GM06990 (cell line): Measurements from ENCODE around the gene C16orf92.

ENCODE experiments used
- DNase-seq: peaks from one replicate; pipeline ENCODE4 v3.0.0-alpha.2; 2011; ENCODE audit not compliant: insufficient read length; ENCODE audit errors: extremely low read depth
- H3K27me3 ChIP-seq: replicated peaks from 2 replicates; pipeline ENCODE4 v1.6.0; 2011; ENCODE audit warnings: low read length; ENCODE audit not compliant: control insufficient read depth, insufficient read depth
- H3K36me3 ChIP-seq: 2 replicates; pipeline ENCODE4 v1.5.1; 2011; ENCODE audit warnings: low read length; ENCODE audit not compliant: control insufficient read depth, insufficient read depth
- H3K4me3 ChIP-seq: replicated peaks from 2 replicates; pipeline ENCODE4 v1.5.1; 2011; ENCODE audit warnings: low read depth, mild to moderate bottlenecking, control low read depth, low read length
- TF ChIP-seq, protein P1 (sequence below): IDR thresholded peaks from 2 replicates; pipeline ENCODE4 v1.5.1; 2011; ENCODE audit warnings: low read length, control low read depth, mild to moderate bottlenecking, inconsistent platforms; ENCODE audit not compliant: insufficient read depth, poor library complexity, severe bottlenecking

The C16orf92 gene

DNA sequence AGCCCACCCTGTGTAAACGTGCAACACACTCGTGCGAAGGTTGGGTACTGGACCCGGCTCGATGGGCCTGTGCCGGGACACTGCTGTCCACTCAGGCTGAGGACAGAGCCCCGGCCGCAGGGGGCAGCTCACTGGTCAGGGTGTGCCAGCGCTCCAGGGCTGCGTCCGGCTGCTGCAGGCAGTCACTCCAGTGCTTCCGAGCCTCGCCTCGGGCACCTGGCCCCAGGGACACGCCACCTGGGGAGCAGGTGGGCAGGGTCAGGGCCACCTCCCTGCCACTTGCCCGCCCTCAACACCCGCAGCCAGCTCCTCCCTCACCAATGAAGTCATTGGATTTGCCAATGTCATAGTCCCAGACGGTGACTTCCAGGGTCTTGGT is 16.9 kb upstream of the C16orf92 start:
- Histone ChIP-seq H3K27me3 (no peaks in the 10 kb centered on the region; the same call in 1 of the 2 replicates), H3K36me3 (peaks cover 6% of the 10 kb centered on the region), H3K4me3 (no peak overlapping the region)
- TF ChIP-seq, protein P1, sequence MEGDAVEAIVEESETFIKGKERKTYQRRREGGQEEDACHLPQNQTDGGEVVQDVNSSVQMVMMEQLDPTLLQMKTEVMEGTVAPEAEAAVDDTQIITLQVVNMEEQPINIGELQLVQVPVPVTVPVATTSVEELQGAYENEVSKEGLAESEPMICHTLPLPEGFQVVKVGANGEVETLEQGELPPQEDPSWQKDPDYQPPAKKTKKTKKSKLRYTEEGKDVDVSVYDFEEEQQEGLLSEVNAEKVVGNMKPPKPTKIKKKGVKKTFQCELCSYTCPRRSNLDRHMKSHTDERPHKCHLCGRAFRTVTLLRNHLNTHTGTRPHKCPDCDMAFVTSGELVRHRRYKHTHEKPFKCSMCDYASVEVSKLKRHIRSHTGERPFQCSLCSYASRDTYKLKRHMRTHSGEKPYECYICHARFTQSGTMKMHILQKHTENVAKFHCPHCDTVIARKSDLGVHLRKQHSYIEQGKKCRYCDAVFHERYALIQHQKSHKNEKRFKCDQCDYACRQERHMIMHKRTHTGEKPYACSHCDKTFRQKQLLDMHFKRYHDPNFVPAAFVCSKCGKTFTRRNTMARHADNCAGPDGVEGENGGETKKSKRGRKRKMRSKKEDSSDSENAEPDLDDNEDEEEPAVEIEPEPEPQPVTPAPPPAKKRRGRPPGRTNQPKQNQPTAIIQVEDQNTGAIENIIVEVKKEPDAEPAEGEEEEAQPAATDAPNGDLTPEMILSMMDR: no peak
- no peak for DNase-seq

DNA sequence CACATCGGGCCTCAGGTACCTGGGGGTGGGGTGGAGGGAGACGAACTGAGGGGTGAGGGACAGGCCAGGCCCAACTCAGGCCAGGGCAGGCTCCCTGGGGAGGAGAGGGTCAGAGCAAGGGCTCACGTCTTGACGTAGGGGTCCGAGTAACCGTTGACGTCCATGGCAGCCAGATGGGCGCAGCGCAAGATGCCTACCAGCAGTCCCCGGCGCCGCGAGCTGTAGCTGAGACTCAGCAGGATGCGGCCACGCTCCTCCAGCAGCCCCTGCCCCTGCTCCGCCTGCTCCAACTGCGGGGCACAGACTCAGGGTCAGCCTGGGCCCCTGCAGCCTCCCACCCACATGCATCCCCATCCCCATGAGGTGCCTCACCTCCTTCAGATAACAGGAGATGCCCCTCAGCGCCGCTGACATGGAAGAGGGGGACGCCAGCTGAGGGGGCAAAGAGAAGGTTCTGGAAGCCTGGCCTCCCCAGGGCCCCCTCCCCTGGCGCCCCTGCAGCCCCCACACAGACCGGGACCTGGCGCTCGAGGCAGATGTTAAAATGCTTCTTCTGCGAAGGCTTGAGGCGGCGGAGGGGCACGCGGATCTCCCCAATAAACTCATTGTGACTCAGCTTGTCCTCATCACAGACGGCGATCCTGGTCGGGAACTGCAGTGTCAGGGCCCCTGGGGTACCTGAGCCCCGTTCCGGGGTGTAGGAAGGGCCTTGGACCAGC is 16.2 kb upstream of the C16orf92 start:
- Histone ChIP-seq H3K27me3 (no peaks in the 10 kb centered on the region; the same call in 1 of the 2 replicates), H3K36me3 (peaks cover 4% of the 10 kb centered on the region), H3K4me3 (no peak overlapping the region)
- TF ChIP-seq, protein P1: no peak
- no peak for DNase-seq

DNA sequence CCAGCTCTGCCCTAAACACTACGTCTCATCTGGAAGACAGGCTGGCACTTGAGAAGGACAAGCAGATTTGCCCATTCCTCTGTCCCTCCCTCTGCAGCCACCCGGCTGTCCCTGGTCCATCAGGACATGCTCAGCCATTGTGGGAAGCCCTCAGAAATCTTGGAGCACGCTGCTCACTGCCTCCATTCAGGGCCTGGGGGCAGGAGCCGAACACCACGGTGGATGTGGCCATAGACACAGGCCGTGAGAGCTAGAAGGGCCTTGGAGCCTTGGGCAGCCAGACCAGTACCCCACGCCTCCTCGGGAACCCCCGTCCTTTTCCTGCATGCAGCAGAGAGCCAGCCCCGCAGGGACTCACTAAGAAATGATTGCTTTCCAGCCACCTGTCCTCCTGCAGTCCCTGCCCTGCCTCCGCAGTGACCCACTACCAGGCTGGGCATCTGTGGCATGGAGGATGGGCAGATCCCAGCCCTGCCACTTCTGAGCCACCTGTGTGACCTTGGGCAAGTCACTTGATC is 15.6 kb upstream of the C16orf92 start:
- H3K36me3 ChIP-seq: peaks cover 4% of the 10 kb centered on the region
- TF ChIP-seq, protein P1: no peak
- H3K27me3 ChIP-seq: no peaks in the 10 kb centered on the region; the same call in 1 of the 2 replicates

DNA sequence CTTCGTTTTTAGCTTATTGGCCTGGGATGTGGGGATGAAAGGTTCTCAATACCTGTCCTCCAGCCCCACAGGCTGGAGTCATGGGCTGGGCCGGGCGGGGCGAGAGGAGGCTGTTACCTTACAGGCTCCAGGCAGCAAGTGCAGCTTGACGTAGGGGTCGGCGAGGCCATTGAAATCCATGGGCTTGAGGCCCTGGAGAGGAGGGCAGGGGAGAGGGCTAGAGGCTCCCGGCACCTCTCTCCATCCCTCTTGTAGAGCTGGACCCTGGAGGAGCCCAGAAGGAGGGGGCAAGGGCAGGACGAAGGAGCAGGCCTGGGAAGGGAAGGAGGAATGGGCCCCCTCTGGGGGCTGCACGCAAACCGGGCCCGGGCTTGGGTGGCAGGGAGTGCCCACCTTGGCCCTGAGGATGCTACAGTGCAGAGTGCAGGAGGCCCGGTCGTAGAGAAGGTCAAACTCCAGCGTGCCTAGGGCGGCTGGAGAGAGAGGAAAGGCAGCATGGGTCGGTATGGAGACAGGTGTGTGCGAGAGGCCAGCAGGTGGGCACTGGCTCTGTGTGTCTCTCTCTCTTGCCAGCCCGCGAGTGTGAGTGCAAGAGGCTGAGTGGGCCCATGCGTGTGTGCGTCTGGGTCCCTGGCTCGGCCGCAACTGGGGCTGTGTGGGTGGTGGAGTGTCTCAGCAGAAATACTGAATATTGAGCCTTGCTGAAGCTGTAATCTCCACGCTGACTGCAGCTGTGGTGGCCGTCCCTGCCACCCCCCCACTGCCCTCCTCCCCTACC is 13.7 kb upstream of the C16orf92 start:
- no peak overlapping the region for H3K4me3 ChIP-seq
- TF ChIP-seq, protein P1: no peak
- H3K27me3 ChIP-seq: no peaks in the 10 kb centered on the region; the same call in 1 of the 2 replicates
- no peaks in the 10 kb centered on the region for H3K36me3 ChIP-seq
- DNase-seq: no peak

More for the DNA sequence above, 15.6 kb upstream of the C16orf92 start:
- no peak overlapping the region for H3K4me3 ChIP-seq
- DNase-seq: no peak

DNA sequence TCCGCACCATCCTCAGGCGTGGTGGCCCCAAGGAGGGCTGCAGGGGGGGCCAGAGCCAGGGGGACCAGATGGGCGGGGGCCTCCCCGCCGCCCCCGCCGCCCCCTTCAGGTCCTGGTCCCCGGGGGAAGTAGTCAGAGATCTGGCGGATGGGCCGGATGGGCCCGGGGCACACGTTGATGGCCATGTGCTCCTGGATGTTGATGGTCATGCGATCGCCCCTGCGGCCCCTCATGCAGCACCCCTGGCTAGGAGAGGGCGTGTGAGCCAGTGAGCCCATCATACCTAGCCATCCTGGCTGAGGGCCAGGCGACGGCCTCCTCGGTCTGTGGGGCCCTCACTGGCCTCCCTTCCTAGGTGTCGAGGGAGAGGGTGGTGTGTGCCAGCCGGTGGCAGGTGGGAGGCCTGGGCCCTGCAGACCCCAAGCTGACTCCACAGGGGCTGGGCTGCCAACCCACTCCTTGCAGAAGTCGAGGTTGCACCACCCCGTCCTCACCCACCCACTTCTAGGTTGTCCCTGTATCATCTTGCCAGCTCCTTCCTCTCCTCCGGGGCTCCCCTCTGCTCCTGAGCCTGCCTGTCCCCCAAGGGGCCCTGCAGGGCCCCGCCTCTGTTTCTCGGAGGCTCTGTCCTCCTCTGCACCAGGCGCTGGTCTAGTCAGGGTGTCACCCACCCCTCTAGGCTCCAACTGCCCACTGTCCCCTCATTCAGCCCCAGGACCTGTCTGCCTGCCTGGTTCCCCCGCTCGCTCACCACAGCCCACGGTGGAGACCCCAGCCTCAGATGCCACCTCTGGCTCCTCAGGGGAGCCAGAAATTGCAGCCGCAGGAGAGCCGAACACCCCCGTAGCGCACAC is 12.8 kb upstream of the C16orf92 start:
- no peak overlapping the region; the same call in 1 of the 2 replicates for H3K4me3 ChIP-seq
- no peak for DNase-seq
- no peaks in the 10 kb centered on the region; the same call in 1 of the 2 replicates for H3K27me3 ChIP-seq
- TF ChIP-seq, protein P1: no peak
- H3K36me3 ChIP-seq: no peaks in the 10 kb centered on the region
